Body of pancreas (tissue), 4 donors: ENCODE measurements around the gene BLM. TPM values are rescaled to one million over a fixed set of nuclear protein-coding genes. Genes with fewer than 3 reads are reported as not detected.

Experiments
- ATAC-seq: fragments of 150-250 bp; one replicate; pipeline ENCODE4 v1.9.1; 2016
- DNase-seq, 4 donors: peaks; one replicate each; pipeline ENCODE4 v3.0.0-alpha.2; 2019
- H3K27ac ChIP-seq, 4 donors: fragments of 200-600 bp; sonication (generic); 1 replicate in 3 of 4; 2 replicates in 1 of 4; pipeline versions ENCODE4 v1.5.1 to v1.6.1; 2016 to 2019; ENCODE audit warnings: mild to moderate bottlenecking in 1 of 4, mixed read lengths in 1 of 4, moderate library complexity in 1 of 4
- H3K27me3 ChIP-seq, 2 donors: fragments of 200-600 bp; sonication (generic); one replicate each; pipeline ENCODE4 v1.6.0; 2016; ENCODE audit warnings: mild to moderate bottlenecking in 1 of 2
- H3K36me3 ChIP-seq, 2 donors: fragments of 200-600 bp; sonication (generic); replicated peaks in 1 of 2; 2 replicates each; pipeline ENCODE4 v1.5.1; 2016; ENCODE audit warnings: low read depth in 2 of 2; ENCODE audit not compliant: insufficient read depth in 1 of 2
- H3K4me1 ChIP-seq: fragments of 200-600 bp; sonication (generic); one replicate; pipeline ENCODE4 v1.6.0; 2016
- H3K4me3 ChIP-seq, 2 donors: fragments of 200-600 bp; sonication (generic); 1 replicate in 1 of 2; 2 replicates in 1 of 2; pipeline ENCODE4 v1.5.1; 2016 to 2019
- H3K9me3 ChIP-seq, 3 donors: fragments of 200-600 bp; sonication (generic); 1 replicate in 2 of 3; 2 replicates in 1 of 3; pipeline ENCODE4 v1.5.1; 2016
- CTCF ChIP-seq, 7 experiments: fragments of 450-650 bp in 4 of 7; fragments of 200-600 bp in 3 of 7; sonication (generic) in 3 of 7; IDR thresholded peaks; one replicate each; pipeline ENCODE4 v1.5.1; 2016 to 2019; ENCODE audit warnings: antibody characterized with exemption in 7 of 7
- POLR2A ChIP-seq, 3 donors: fragments of 450-650 bp; IDR thresholded peaks; one replicate each; pipeline ENCODE4 v1.6.1; 2016; ENCODE audit warnings: antibody characterized with exemption in 3 of 3, mild to moderate bottlenecking in 2 of 3
- WGBS, 2 donors: methylation state at CpG; one replicate each; pipeline ENCODE4 v1.1.5; 2017; 5-methylcytosine and 5-hydroxymethylcytosine counted together
- intact Hi-C: fragments of 100-400 bp; cut with DNase I; formaldehyde crosslinking; loops from one replicate; pipeline ENCODE4 v1.15.1; 2023
- total RNA-seq, 2 donors: library from RNA; depleted of rRNA; stranded (reverse); fragments of >200 nt; gene quantifications; one replicate each; pipeline ENCODE4 v1.1.0, GENCODE V29; 2016

Gene BLM
- total RNA-seq, 2 donors from 2014 or later = 0.26 to 1.3 TPM

GRCh38 chr15:90763366-90764099 is 46.4 kb downstream of the BLM start:
- Histone ChIP-seq H3K4me1 (no peaks in the 10 kb centered on the region), H3K27me3 (no peaks in the 10 kb centered on the region), H3K4me3 (no peak overlapping the region), H3K27ac (no peak overlapping the region), H3K9me3 (no peaks in the 10 kb centered on the region), H3K36me3 (no peaks in the 10 kb centered on the region)
- ATAC-seq = no peak
- no peak for DNase-seq
- intact Hi-C loops = no loop called here
- TF ChIP-seq CTCF (IDR thresholded peaks at IDR 0.05) (no peak), POLR2A (IDR thresholded peaks at IDR 0.05) (no peak)
- 64 to 71% methylated on average over 4 of the region's 4 CpGs for WGBS, 2 donors

GRCh38 chr15:90765531-90765930 is 48.4 kb downstream of the BLM start:
- Histone ChIP-seq H3K4me1 (no peaks in the 10 kb centered on the region), H3K4me3 (no peak overlapping the region), H3K9me3 (no peaks in the 10 kb centered on the region), H3K36me3 (no peaks in the 10 kb centered on the region), H3K27ac (no peak overlapping the region), H3K27me3 (no peaks in the 10 kb centered on the region)
- intact Hi-C loops = no loop called here
- TF ChIP-seq CTCF (IDR thresholded peaks at IDR 0.05) = no peak
- no peak for TF ChIP-seq POLR2A (IDR thresholded peaks at IDR 0.05)
- ATAC-seq (no peak), DNase-seq (no peak)
- WGBS, 2 donors = 83% methylated on average over 2 of the region's 2 CpGs

- no peaks in the 10 kb centered on the region for H3K4me1 ChIP-seq
- intact Hi-C loops = no loop called here
- no peak for ATAC-seq
Measured at GRCh38 chr15:90765966-90766365, 48.8 kb downstream of the BLM start.

GRCh38 chr15:90769375-90769774 is 52.2 kb downstream of the BLM start:
- ATAC-seq = no peak
- Histone ChIP-seq H3K36me3 (no peaks in the 10 kb centered on the region), H3K4me3 (no peak overlapping the region), H3K4me1 (no peaks in the 10 kb centered on the region), H3K9me3 (no peaks in the 10 kb centered on the region), H3K27me3 (no peaks in the 10 kb centered on the region), H3K27ac (no peak overlapping the region)
- DNase-seq = no peak
- intact Hi-C loops = no loop called here
- TF ChIP-seq POLR2A (IDR thresholded peaks at IDR 0.05) (no peak), CTCF (IDR thresholded peaks at IDR 0.05) (no peak)
- WGBS, 2 donors = 76 to 86% methylated on average over 10 of the region's 10 CpGs

More at GRCh38 chr15:90765966-90766365, 48.8 kb downstream of the BLM start:
- Histone ChIP-seq H3K36me3 (no peaks in the 10 kb centered on the region), H3K4me3 (no peak overlapping the region), H3K27ac (no peak overlapping the region), H3K27me3 (no peaks in the 10 kb centered on the region), H3K9me3 (no peaks in the 10 kb centered on the region)
- TF ChIP-seq POLR2A (IDR thresholded peaks at IDR 0.05) = no peak
- TF ChIP-seq CTCF (IDR thresholded peaks at IDR 0.05) = no peak
- DNase-seq = no peak
- 78 to 95% methylated on average over 3 of the region's 3 CpGs for WGBS, 2 donors

GRCh38 chr15:90773485-90773884 is 56.3 kb downstream of the BLM start:
- intact Hi-C loops = no loop called here
- Histone ChIP-seq H3K27me3 (no peaks in the 10 kb centered on the region), H3K9me3 (no peaks in the 10 kb centered on the region), H3K4me3 (no peak overlapping the region), H3K36me3 (no peaks in the 10 kb centered on the region), H3K4me1 (no peaks in the 10 kb centered on the region), H3K27ac (no peak overlapping the region)
- TF ChIP-seq POLR2A (IDR thresholded peaks at IDR 0.05) (no peak), CTCF (IDR thresholded peaks at IDR 0.05) (no peak)
- no peak for ATAC-seq
- WGBS, 2 donors = 93 to 100% methylated on average over 1 of the region's 1 CpG
- no peak for DNase-seq
